ENCODE measurements around the gene SHISA6.

SHISA6 gene

GRCh38 chr17:11418342-11418741, 177.3 kb downstream of the SHISA6 start:
- no peaks in the 10 kb centered on the region for H3K9me3 ChIP-seq (ENCODE audit: low read length)
- no peaks in the 10 kb centered on the region for H3K27me3 ChIP-seq (ENCODE audit: insufficient read depth, low read length)
- no peaks in the 10 kb centered on the region for H3K9me2 ChIP-seq (ENCODE audit: low read depth, low read length)
- H3K4me2 ChIP-seq (ENCODE audit: low read length), result no peak overlapping the region
- no peaks in the 10 kb centered on the region for H3K36me3 ChIP-seq (ENCODE audit: insufficient read depth, low read length)
- H3K79me2 ChIP-seq (ENCODE audit: insufficient read depth, low read length), result no peaks in the 10 kb centered on the region
- no peak overlapping the region for H2AFZ ChIP-seq (ENCODE audit: low read length)
- H4K20me1 ChIP-seq (ENCODE audit: insufficient read depth, low read length), result no peaks in the 10 kb centered on the region
- no peak for TF ChIP-seq CTCF (IDR thresholded peaks at IDR 0.05; ENCODE audit: low read length)
- TF ChIP-seq EZH2 (IDR thresholded peaks at IDR 0.05; ENCODE audit: borderline replicate concordance, low read length), result no peak
- no peak overlapping the region for H3K27ac ChIP-seq (ENCODE audit: low read depth, low read length, poor library complexity, severe bottlenecking)
- no peak overlapping the region for H3K9ac ChIP-seq (ENCODE audit: low read length)
- H3K4me3 ChIP-seq (ENCODE audit: low read depth, low read length, poor library complexity, severe bottlenecking), result no peak overlapping the region
- H3K4me1 ChIP-seq (ENCODE audit: insufficient read depth, low read length, severe bottlenecking), result no peaks in the 10 kb centered on the region
- no peaks in the 10 kb centered on the region for H3F3A ChIP-seq (ENCODE audit: insufficient read depth, low read length)

DNA sequence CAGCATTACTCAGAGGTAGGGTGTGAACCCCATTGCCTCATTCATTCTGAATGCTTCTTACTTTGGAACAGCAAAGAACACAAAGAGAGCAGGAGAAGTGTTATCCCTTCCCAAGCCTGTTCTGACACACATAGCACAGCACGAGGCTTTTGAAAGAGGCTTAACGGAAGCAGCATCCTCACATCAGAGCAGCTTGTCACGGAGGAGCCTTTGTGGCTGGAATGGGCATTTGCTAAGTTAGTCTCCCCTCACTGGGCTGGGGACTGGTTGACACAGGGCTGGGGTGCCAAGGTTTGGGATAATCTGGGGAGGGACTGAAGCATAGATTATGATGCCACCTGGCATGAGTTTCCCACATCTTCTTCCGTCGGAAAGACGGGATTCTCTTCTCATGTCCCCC, 189.7 kb downstream of the SHISA6 start:
- H3F3A ChIP-seq (ENCODE audit: insufficient read depth, low read length), result no peaks in the 10 kb centered on the region
- no peaks in the 10 kb centered on the region for H3K36me3 ChIP-seq (ENCODE audit: insufficient read depth, low read length)
- H3K9me3 ChIP-seq (ENCODE audit: low read length), result no peaks in the 10 kb centered on the region
- TF ChIP-seq CTCF (IDR thresholded peaks at IDR 0.05; ENCODE audit: low read length) (no peak), EZH2 (IDR thresholded peaks at IDR 0.05; ENCODE audit: borderline replicate concordance, low read length) (no peak)
- H2AFZ ChIP-seq (ENCODE audit: low read length), result no peak overlapping the region
- no peaks in the 10 kb centered on the region for H3K4me1 ChIP-seq (ENCODE audit: insufficient read depth, low read length, severe bottlenecking)
- no peaks in the 10 kb centered on the region for H3K27me3 ChIP-seq (ENCODE audit: insufficient read depth, low read length)
- no peak overlapping the region for H3K9ac ChIP-seq (ENCODE audit: low read length)
- H3K9me2 ChIP-seq (ENCODE audit: low read depth, low read length), result no peaks in the 10 kb centered on the region
- H3K79me2 ChIP-seq (ENCODE audit: insufficient read depth, low read length), result no peaks in the 10 kb centered on the region
- H3K4me3 ChIP-seq (ENCODE audit: low read depth, low read length, poor library complexity, severe bottlenecking), result no peak overlapping the region
- H3K27ac ChIP-seq (ENCODE audit: low read depth, low read length, poor library complexity, severe bottlenecking), result no peak overlapping the region
- no peak overlapping the region for H3K4me2 ChIP-seq (ENCODE audit: low read length)
- no peaks in the 10 kb centered on the region for H4K20me1 ChIP-seq (ENCODE audit: insufficient read depth, low read length)

- H3K27ac ChIP-seq (ENCODE audit: low read depth, low read length, poor library complexity, severe bottlenecking), result no peak overlapping the region
- no peaks in the 10 kb centered on the region for H3K4me1 ChIP-seq (ENCODE audit: insufficient read depth, low read length, severe bottlenecking)
- H4K20me1 ChIP-seq (ENCODE audit: insufficient read depth, low read length), result no peaks in the 10 kb centered on the region
- no peaks in the 10 kb centered on the region for H3K79me2 ChIP-seq (ENCODE audit: insufficient read depth, low read length)
- H3K9me3 ChIP-seq (ENCODE audit: low read length), result no peaks in the 10 kb centered on the region
- H3K4me2 ChIP-seq (ENCODE audit: low read length), result no peak overlapping the region
- H3K9me2 ChIP-seq (ENCODE audit: low read depth, low read length), result no peaks in the 10 kb centered on the region
- H3F3A ChIP-seq (ENCODE audit: insufficient read depth, low read length), result no peaks in the 10 kb centered on the region
- H2AFZ ChIP-seq (ENCODE audit: low read length), result no peak overlapping the region
- H3K9ac ChIP-seq (ENCODE audit: low read length), result no peak overlapping the region
- no peak for TF ChIP-seq EZH2 (IDR thresholded peaks at IDR 0.05; ENCODE audit: borderline replicate concordance, low read length)
- TF ChIP-seq CTCF (IDR thresholded peaks at IDR 0.05; ENCODE audit: low read length), result no peak
- H3K36me3 ChIP-seq (ENCODE audit: insufficient read depth, low read length), result no peaks in the 10 kb centered on the region
- no peak overlapping the region for H3K4me3 ChIP-seq (ENCODE audit: low read depth, low read length, poor library complexity, severe bottlenecking)
- H3K27me3 ChIP-seq (ENCODE audit: insufficient read depth, low read length), result no peaks in the 10 kb centered on the region
Observed at GRCh38 chr17:11438673-11439072, 197.7 kb downstream of the SHISA6 start.
